NCI-H446 treated with DMSO at 0.1 percent for 48 hours (cell line): Measurements from ENCODE around the gene ARL8B.
A peak's percentile ranks its signal among the peaks of the same experiment; 100 is the strongest.
"Not testable (repeated sequence)": the region's sequence is repeated elsewhere in the genome, so short reads cannot be mapped to it uniquely, and the experiment has no call there.

Source experiments
- DNase-seq: peaks from one replicate; lab custom pipeline; 2025; lab: John Stamatoyannopoulos, UW

Gene ARL8B

DNA sequence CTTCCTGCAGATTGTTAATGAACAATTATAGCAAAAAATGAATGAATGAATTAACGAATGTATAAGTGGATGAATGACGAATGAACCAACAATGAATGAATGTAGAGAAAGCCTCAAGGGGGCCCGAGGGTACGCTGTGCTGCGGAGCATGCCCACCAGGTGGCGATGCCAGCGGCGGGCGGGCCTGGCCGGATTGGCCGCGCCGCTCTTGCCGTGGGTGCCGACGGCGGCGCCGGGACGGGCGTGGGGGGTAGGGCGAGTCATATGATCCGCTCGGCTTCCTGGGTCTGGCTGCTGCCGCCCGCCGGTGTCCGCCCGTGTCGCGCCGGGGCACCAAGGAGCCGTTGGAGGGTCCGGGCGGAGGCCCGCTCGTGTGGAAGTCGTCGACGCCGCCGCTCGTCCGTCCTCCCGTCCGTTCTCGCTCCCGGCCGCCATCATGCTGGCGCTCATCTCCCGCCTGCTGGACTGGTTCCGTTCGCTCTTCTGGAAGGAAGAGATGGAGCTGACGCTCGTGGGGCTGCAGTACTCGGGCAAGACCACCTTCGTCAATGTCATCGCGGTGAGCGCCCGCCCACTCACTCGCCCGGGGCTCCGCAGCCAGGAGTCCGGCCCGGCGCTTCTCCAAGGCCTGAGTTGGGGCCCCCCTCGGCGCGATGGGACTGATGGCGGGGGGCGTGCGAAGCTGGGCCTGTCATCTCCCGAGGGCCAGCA is at the start of gene ARL8B:
TSS of gene ARL8B (plus strand) at position 263 of the 711 bp plus-strand sequence. CDS start at position 437, 174 bp downstream.
- peak; percentile 52 for DNase-seq

DNA sequence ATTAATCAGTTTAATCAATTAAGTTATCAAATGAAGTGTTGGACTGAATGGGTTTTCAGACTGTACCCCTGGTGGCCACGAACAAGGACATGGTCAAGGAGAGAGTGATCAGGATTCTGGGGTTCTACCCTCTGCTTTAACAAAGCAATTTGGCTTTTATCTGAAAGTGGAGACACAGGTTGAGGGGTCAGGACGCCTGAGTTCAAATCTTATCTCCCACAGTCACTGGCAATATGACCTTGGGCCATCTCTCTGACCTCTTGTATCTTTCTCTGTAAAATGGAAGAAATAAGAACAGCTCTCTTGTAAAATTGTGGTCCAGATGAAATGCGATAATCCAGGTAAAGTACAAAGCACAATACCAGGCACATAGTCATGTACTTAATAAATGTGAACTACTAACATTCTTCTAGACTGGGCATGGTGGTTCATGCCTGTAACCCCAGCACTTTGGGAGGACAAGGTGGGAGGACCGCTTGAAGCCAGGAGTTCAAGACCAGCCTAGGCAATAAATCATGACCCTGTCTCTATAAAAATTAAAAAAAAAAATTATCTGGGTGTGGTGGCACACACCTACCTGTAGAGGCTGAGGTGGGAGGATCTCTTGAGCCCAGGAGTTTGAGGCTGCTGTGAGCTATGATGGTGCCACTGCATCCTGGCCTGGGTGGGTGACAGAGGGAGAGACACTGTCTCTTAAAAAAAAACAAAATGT is 48.6 kb upstream of the ARL8B start:
- no peak for DNase-seq

DNA sequence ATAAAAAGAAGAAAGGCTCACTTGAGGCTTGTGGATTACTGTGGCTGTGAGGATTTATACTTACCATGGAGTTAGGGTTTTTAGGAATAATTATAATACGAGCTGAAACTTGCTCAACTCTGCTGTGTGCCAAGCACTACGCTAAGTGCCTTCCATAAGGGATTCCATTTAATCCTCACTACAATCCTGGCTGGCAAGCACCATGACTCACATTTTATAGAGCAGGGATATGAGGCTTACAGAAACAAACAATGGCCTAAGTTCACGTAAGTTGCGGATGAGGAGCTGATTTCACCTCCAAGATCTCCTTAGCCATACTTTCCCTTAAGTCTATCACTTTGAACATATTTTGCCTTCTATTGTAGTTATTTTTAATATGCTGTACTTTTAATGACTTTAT is 43.9 kb upstream of the ARL8B start:
- no peak for DNase-seq

- DNase-seq: no peak
These were observed 42.3 kb upstream of the ARL8B start for GRCh38 chr3:5079761-5080160.

- no peak for DNase-seq
These were observed 41.1 kb upstream of the ARL8B start for GRCh38 chr3:5080779-5081550.

DNA sequence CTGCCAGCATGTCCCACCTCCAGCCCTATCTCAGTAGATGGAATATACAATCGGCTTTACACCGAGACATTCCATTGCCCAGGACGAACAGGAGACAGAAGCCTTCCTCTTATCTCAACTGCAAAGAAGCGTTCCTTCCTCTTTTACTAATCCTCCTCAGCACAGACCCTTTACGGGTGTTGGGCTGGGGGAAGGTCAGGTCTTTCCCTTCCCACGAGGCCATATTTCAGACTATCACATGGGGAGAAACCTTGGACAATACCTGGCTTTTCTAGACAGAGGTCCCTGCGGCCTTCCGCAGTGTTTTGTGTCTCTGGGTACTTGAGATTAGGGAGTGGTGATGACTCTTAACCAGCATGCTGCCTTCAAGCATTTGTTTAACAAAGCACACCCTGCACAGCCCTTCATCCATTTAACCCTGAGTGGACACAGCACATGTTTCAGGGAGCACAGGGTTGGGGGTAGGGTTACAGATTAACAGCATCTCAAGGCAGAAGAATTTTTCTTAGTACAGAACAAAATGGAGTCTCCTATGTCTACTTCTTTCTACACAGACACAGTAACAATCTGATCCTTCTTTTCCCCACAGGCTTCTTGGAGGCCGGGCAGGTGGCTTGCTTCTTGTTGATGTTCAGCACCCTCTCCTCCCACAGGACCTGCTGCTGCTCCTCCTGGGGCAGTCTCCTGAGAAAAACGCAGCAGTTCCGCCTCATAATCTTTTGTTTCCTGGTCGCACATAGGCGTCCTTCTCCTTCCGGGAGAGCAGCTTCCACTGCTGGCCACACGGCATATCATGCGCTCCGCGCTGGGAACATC is 39.9 kb upstream of the ARL8B start:
- not testable (repeated sequence) for DNase-seq

GRCh38 chr3:5082789-5083115 is 39.3 kb upstream of the ARL8B start:
- no peak for DNase-seq

- DNase-seq: no peak
These were observed 37.9 kb upstream of the ARL8B start for GRCh38 chr3:5084224-5084623.

GRCh38 chr3:5086708-5087107 is 35.4 kb upstream of the ARL8B start:
- no peak for DNase-seq

- no peak for DNase-seq
These were observed 34.9 kb upstream of the ARL8B start for GRCh38 chr3:5087209-5087608.

GRCh38 chr3:5090197-5090596 is 31.9 kb upstream of the ARL8B start:
- no peak for DNase-seq

DNA sequence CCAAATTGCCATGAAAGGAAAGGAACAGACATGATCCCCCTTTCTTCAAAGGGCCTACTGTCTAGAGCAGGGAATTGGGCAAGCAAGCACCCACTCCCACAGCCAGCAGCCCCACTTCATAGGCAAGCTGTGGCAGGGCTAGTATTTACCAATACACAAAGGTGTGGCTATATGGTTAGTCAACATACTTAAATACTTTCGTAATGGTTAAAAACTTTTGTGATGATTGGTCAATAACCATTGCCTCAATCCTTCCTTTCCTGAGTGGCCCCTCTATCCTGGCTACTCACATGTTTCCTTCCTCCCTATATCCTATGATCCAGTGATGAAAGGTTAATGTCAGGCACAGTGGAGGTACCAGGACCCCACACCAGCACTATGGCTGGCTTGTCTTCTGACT is 30.1 kb upstream of the ARL8B start:
- DNase-seq: no peak

DNA sequence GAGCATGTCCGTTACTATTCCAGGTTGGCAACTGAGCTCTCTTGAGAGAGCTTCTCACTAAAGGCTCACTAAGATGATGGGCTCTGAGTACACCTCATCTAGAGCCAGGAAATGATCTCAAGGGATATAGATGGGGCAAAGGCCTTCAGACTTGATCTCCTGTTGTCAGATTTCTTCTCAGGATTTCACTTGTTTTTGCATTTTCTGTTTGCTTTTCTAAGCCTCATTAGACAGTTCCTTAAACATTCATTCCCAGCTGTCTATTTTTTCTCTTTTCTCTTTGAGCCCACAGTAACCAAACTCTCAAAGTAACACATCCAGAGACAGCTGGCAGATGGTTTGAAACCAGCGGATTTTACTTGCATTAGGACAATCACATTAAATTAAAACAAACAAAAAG is 28.4 kb upstream of the ARL8B start:
- DNase-seq: peak; percentile 34

- peak; percentile 1 for DNase-seq
These were observed 26.2 kb upstream of the ARL8B start for GRCh38 chr3:5095886-5096285.

- no peak for DNase-seq
These were observed 25.6 kb upstream of the ARL8B start for GRCh38 chr3:5096336-5097008.

GRCh38 chr3:5098346-5098745 is 23.7 kb upstream of the ARL8B start:
- no peak for DNase-seq

DNA sequence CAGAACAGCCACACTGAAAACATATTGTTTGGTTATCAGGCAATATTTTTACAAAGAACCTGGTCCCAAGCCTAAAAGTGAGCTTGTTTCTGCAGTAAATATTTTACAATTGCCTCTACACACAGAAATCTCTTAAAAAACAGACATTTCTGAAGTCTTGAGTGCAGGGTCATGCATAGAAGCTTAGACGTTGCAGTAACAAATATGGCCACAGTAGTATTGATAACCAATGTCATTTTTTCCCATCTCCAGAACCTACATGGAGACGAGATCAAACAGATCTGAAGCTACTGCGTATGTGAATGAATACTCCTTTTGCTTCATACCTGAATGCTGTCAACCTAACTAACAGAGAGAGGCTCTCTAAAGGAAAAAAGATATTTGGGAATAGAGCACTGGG is 19.6 kb upstream of the ARL8B start:
- DNase-seq: no peak

DNA sequence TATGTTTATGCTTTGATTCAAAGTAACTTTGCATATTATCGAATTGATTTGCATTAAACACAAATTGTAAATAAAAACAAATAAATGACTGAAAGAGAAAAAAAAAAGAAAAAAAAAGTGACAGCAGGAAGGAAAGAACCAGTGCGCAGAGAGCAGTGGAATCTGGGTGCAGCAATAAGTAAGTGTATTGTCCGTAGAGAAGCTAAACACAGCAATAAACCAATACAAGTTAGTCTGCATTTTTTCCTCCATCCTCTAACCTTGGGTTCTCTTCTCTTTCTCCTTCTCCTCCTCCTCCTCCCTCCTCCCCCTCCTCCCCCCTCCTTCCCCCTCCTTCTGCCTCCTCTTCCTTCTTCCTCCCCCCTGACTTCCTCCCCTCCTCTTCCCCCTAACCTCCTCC is 18.3 kb upstream of the ARL8B start:
- no peak for DNase-seq

DNA sequence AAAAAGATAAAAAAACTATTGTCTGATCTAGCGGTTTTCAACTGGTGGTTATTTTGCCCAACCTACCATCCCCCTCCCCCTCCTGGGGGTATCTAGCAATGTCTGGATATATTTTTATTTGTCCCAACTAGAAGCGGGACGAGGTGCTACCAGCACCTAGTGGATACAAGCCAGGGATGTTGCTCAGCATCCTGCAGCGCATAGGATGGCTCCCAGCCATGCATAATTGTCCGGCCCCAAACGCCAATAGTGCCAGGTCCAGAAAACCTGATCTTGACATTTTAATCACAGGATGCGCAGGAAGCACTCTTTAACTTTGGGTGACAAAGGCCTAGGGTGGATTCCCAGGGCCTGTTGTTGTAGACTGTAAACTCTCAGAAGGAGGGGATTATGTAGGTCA is 17.0 kb upstream of the ARL8B start:
- no peak for DNase-seq

GRCh38 chr3:5106371-5106770 is 15.7 kb upstream of the ARL8B start:
- DNase-seq: not testable (repeated sequence)

- DNase-seq: not testable (repeated sequence)
These were observed 15.2 kb upstream of the ARL8B start for GRCh38 chr3:5106933-5107334.

DNA sequence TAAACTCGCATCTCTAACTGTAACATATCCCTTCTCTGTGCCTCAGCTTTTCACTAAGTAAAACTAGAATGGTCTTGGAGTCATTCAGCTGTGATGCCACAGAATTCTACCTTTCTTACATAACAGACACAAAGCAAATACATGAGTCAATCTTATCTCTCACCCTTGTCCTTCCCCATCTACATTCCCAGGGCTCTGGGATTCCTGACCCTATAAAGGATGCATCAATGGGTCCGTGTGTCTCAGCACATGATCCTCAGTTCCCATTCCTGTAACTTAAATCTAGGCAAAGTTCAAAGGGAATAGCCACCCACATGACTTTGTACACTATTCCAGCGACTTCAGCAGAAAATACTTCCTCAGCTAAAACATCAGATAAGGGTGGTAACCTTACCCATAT is 11.8 kb upstream of the ARL8B start:
- DNase-seq: no peak
